HEK293T (cell line): ENCODE measurements around the gene CPA4.

Source experiments
- CTCF ChIA-PET: fragments of 350-600 bp; formaldehyde crosslinking; extraction: SDS; loops from one replicate; lab custom pipeline; 2021; ENCODE audit warnings: antibody characterized with exemption, inconsistent platforms; lab: Yijun Ruan, JAX
- POLR2A ChIA-PET: fragments of 350-600 bp; formaldehyde crosslinking; extraction: SDS; loops from one replicate; lab custom pipeline; 2020; ENCODE audit warnings: antibody characterized with exemption, inconsistent platforms; lab: Yijun Ruan, JAX
- DNase-seq: peaks from one replicate; pipeline ENCODE4 v3.0.0; 2012; ENCODE audit warnings: mixed read lengths; ENCODE audit errors: extremely low spot score
- ARNT ChIP-seq: fragments of 450-650 bp; IDR thresholded peaks from 2 replicates; pipeline ENCODE4 v1.6.1; 2017; ENCODE audit warnings: mild to moderate bottlenecking
- BHLHE40 ChIP-seq: fragments of 450-650 bp; IDR thresholded peaks from 2 replicates; pipeline ENCODE4 v1.6.1; 2016; ENCODE audit warnings: mild to moderate bottlenecking, moderate library complexity, borderline replicate concordance
- CTBP1 ChIP-seq: fragments of 450-650 bp; IDR thresholded peaks from 2 replicates; pipeline ENCODE4 v1.6.1; 2016; ENCODE audit warnings: borderline replicate concordance
- ELF4 ChIP-seq: fragments of 450-650 bp; IDR thresholded peaks from 2 replicates; pipeline ENCODE4 v1.6.1; 2017; ENCODE audit warnings: antibody characterized with exemption
- FOXA1 ChIP-seq: fragments of 450-650 bp; IDR thresholded peaks from 2 replicates; pipeline ENCODE4 v1.6.1; 2016; ENCODE audit warnings: mild to moderate bottlenecking
- FOXK2 ChIP-seq: fragments of 450-650 bp; IDR thresholded peaks from 2 replicates; pipeline ENCODE4 v1.6.1; 2016; ENCODE audit warnings: mild to moderate bottlenecking
- FOXM1 ChIP-seq: fragments of 450-650 bp; IDR thresholded peaks from 2 replicates; pipeline ENCODE4 v1.6.1; 2017; ENCODE audit warnings: mild to moderate bottlenecking, borderline replicate concordance
- HDGF ChIP-seq: fragments of 450-650 bp; IDR thresholded peaks from 2 replicates; pipeline ENCODE4 v1.6.1; 2017; ENCODE audit warnings: antibody characterized with exemption, borderline replicate concordance
- L3MBTL2 ChIP-seq: fragments of 450-650 bp; conservative IDR thresholded peaks from 2 replicates; pipeline ENCODE4 v1.6.1; 2016; ENCODE audit warnings: mild to moderate bottlenecking
- LEF1 ChIP-seq: fragments of 450-650 bp; IDR thresholded peaks from 2 replicates; pipeline ENCODE4 v1.6.1; 2017; ENCODE audit warnings: mild to moderate bottlenecking, borderline replicate concordance
- NFRKB ChIP-seq: fragments of 450-650 bp; IDR thresholded peaks from 2 replicates; pipeline ENCODE4 v1.6.1; 2016; ENCODE audit warnings: mild to moderate bottlenecking, moderate library complexity
- PKNOX1 ChIP-seq: fragments of 450-650 bp; IDR thresholded peaks from 2 replicates; pipeline ENCODE4 v1.6.1; 2016
- SP1 ChIP-seq: fragments of 450-650 bp; IDR thresholded peaks from 2 replicates; pipeline ENCODE4 v1.6.1; 2017
- SUZ12 ChIP-seq: fragments of 450-650 bp; IDR thresholded peaks from 2 replicates; pipeline ENCODE4 v1.6.1; 2016; ENCODE audit warnings: mild to moderate bottlenecking
- TARDBP ChIP-seq: fragments of 450-650 bp; IDR thresholded peaks from 2 replicates; pipeline ENCODE4 v1.6.1; 2016
- ZNF384 ChIP-seq: fragments of 450-650 bp; IDR thresholded peaks from 2 replicates; pipeline ENCODE4 v1.6.1; 2016

Gene CPA4

GRCh38 chr7:130274296-130274695 is 18.7 kb upstream of the CPA4 start:
- no peak for DNase-seq
- no peak for TF ChIP-seq FOXA1
- TF ChIP-seq LEF1: no peak
- no peak for TF ChIP-seq CTBP1
- no peak for TF ChIP-seq SUZ12
- TF ChIP-seq ZNF384: no peak
- no peak for TF ChIP-seq PKNOX1
- no peak for TF ChIP-seq ELF4
- TF ChIP-seq NFRKB: no peak
- no peak for TF ChIP-seq FOXK2
- TF ChIP-seq FOXM1: no peak
- TF ChIP-seq TARDBP: no peak
- no peak for TF ChIP-seq L3MBTL2
- no peak for TF ChIP-seq BHLHE40
- no peak for TF ChIP-seq SP1
- no peak for TF ChIP-seq ARNT
- TF ChIP-seq HDGF: no peak
- ChIA-PET POLR2A (interaction anchor here (2.3 kb wide), 1 partner anchor 11 kb away, joined by 12 read pairs; no protein-coding TSS in a partner anchor), CTCF (no interaction called here)

GRCh38 chr7:130274983-130275591 is 17.9 kb upstream of the CPA4 start:
- ChIA-PET CTCF (no interaction called here), POLR2A (no interaction called here)
- TF ChIP-seq ZNF384: no peak
- peak; percentile 27; the same call in 1 of the 2 replicates for TF ChIP-seq PKNOX1
- no peak for TF ChIP-seq ELF4
- no peak for TF ChIP-seq L3MBTL2
- TF ChIP-seq TARDBP: no peak
- no peak for DNase-seq

- ChIA-PET CTCF (no interaction called here), POLR2A (no interaction called here)
- DNase-seq: no peak
These were observed 17.1 kb upstream of the CPA4 start for GRCh38 chr7:130275826-130276297.

GRCh38 chr7:130276796-130277762 is 15.9 kb upstream of the CPA4 start:
- ChIA-PET CTCF (interaction anchor here (0.6 kb wide), 1 partner anchor 13 kb away, joined by 3 read pairs; no protein-coding TSS in a partner anchor), POLR2A (no interaction called here)
- no peak for TF ChIP-seq TARDBP
- no peak for TF ChIP-seq FOXK2
- no peak for TF ChIP-seq ARNT
- no peak for TF ChIP-seq L3MBTL2
- no peak for TF ChIP-seq ELF4
- TF ChIP-seq SUZ12: no peak
- TF ChIP-seq FOXM1: no peak
- no peak for TF ChIP-seq LEF1
- no peak for TF ChIP-seq NFRKB
- TF ChIP-seq BHLHE40: no peak
- no peak for DNase-seq

More at GRCh38 chr7:130275826-130276297, 17.1 kb upstream of the CPA4 start:
- peak; percentile 66 for TF ChIP-seq PKNOX1
- TF ChIP-seq FOXM1: no peak

- POLR2A ChIA-PET: no interaction called here
- CTCF ChIA-PET: interaction anchor here (0.9 kb wide), 1 partner anchor 14 kb away, joined by 3 read pairs; no protein-coding TSS in a partner anchor
- no peak for TF ChIP-seq NFRKB
- TF ChIP-seq TARDBP: no peak
- no peak for TF ChIP-seq ZNF384
- TF ChIP-seq HDGF: no peak
- DNase-seq: peak; percentile 21
These were observed 15.0 kb upstream of the CPA4 start for GRCh38 chr7:130277763-130278643.

GRCh38 chr7:130278860-130279259 is 14.1 kb upstream of the CPA4 start:
- no peak for TF ChIP-seq FOXA1
- no peak for TF ChIP-seq L3MBTL2
- TF ChIP-seq NFRKB: no peak
- no peak for TF ChIP-seq LEF1
- TF ChIP-seq CTBP1: no peak
- no peak for TF ChIP-seq SP1
- TF ChIP-seq HDGF: no peak
- no peak for TF ChIP-seq FOXM1
- TF ChIP-seq TARDBP: no peak
- no peak for TF ChIP-seq ELF4
- TF ChIP-seq BHLHE40: no peak
- TF ChIP-seq ARNT: no peak
- no peak for TF ChIP-seq FOXK2
- DNase-seq: no peak
- POLR2A ChIA-PET: no interaction called here
- CTCF ChIA-PET: interaction anchor here (0.9 kb wide), 1 partner anchor 13 kb away, joined by 3 read pairs; no protein-coding TSS in a partner anchor
